ENCODE measurements around the gene NT5DC4.

GRCh38 chr2:112709703-112710102 is 11.1 kb upstream of the NT5DC4 start:
- no peak for TF ChIP-seq POLR2AphosphoS5 (IDR thresholded peaks at IDR 0.05; ENCODE audit: low read depth)
- TF ChIP-seq CTCF (IDR thresholded peaks at IDR 0.05; ENCODE audit: insufficient read depth, low read length), result no peak
- no peak for TF ChIP-seq GABPA (IDR thresholded peaks at IDR 0.05; ENCODE audit: low read depth)

Measured in HL-60 (cell line).